HG03460 (cell line): ENCODE measurements around the gene NELFB.

Experiments
- ATAC-seq: cut with Tn5 transposase; IDR thresholded peaks from one replicate; pipeline ENCODE4 v1.9.1; 2021; ENCODE audit not compliant: unreplicated experiment

NELFB gene

DNA sequence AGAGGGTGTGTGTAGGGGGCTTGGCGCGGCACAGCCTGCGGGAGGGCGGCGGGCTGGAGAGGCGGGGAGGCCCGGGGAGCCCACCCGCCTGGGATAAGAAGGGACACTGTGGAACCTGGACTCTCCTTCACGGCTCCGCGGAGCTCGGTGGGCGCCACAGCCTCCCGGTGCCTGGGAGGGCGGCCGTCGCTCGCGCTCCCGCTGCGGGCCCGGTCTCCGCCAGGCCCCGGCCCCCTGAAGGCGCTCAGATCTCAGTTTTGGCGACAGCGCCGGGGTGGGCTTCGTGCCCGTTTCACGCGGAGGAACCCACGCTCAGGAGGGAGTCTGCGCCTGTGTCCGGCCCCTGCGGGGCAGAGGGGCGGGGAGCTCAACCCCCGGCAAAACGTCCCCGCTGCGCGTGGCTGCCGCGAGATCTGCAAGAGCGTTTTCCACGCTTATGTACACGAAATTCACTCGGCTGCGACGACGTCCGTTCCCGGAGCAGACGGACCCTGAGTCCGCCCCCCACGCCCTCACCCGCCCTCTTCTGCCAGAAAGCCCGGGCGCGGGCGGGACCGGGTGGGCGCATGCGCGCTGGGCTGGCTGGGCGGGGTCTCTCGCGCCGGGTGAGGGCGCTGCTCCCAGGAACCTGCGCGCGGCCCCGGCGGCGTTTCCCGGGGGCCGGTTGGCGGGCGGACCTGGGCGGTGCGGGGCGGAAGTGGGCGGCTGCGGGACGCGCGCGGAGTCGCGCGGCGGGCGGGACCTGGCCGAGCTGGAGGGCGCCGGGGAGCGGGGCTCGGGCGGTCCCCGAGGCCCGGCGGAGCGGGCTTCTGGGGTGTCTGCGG lies at the start of gene NELFB:
Gene NELFB, plus strand, starts transcription at position 704 of the 824 bp plus-strand sequence.
- ATAC-seq = peak; percentile 69

DNA sequence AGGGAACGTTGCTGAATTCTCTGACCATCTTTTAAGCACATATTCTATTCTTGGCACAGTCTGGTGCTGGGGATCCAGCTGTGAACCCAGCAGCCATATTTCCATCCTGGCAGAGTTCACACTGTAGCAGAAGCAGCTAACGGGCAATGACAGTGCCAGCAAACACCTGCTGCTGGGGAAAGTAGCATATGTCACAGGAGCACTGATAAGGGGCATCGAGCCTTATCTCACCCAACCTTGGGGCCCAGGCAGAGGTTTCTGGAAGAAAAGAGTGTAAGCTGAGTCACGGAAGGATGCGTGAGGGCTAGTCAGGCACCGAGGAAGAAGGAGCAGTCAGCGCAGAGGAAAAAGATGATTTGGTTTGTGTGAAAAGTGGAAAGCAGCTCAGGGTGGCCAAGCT lies 48.5 kb upstream of the NELFB start:
- no peak for ATAC-seq

DNA sequence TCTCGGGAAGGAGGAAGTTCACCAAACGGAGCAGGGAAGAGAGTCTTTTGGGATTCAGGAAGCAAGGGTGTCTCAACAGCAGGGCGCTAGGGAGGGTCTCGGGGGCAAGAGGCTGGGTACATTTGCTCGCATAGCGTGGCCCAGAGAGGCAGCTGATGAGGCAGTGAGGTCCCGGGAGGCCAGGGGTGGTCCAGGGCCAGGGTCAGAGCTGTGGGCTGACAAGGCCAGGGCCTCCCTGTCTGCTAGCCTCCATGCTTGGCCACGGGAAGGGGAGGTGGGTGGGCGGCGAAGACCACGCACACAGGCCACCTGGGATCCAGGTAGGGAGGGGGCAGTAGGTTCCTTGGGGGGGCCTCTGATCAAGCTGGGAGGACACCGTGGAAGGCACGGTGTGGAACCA lies 43.6 kb upstream of the NELFB start:
- no peak for ATAC-seq

DNA sequence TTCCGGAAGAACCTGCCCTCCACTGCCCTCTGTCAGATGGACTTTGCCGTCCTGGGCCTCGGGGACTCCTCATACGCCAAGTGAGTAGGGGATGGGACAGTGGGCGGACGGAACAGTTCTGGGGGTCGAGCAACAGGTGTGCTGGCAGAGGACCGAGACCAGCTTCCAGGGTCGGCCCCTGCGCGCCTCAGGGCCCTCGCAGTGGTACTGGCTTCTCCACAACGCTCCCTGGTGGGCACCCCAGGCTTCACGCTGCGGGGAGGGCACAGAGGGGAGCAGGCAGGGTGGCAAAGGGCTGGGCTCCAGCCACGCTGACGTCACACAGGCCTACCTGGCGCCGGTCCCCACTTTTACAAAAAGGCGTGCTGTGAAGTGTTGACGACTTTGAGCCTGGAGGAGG lies 42.6 kb upstream of the NELFB start:
- no peak for ATAC-seq

DNA sequence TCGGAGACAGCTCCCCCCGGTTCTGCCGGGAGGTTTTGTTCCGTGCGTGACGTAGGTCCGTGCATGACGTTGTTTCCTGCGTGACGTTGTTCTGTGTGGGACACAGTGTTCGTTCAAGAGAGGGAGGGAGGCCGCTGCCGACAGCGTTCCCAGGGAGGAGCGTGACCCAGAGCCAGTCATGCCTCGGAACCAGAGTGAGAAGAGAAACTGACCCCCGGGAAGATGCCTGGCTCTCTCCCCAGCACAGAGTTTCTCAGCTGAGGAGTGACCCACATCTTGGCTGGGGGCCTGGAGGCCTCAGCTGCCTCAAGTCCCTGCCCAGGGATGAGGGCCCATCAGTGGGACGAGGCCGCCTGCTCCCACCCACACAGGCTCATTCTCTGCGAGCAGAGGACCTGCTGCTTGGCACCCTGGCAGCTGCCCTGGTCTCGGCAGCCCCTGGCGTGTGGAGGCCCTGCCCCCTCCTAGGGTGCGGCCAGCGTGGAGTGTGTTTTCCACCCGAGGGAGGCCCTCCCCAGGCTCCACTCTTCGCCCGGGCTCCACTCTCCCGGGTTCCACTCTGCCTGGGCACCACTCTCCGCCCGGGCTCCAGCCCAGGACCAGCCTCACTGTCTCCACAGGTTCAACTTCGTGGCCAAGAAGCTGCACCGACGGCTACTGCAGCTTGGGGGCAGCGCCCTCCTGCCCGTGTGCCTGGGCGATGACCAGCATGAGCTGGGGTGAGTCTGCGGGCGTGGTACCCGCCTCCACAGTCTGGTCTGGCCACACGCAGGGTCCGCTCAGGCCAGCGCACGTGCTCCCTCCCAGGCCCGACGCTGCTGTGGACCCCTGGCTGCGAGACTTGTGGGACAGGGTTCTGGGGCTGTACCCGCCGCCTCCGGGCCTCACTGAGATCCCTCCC lies 41.7 kb upstream of the NELFB start:
- ATAC-seq = no peak

DNA sequence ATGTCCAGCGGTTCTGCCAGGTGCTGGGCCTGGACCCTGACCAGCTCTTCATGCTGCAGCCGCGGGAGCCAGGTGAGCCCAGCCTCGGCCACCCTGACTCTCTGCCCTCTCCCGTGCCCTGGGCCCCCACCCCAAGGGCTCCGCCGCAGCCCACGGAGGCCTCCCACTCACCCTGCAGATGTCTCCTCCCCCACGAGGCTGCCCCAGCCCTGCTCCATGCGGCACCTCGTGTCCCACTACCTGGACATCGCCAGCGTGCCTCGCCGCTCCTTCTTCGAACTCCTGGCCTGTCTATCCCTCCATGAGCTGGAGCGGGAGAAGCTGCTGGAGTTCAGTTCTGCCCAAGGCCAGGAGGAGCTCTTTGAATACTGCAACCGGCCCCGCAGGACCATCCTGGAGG lies 40.5 kb upstream of the NELFB start:
- ATAC-seq = no peak

DNA sequence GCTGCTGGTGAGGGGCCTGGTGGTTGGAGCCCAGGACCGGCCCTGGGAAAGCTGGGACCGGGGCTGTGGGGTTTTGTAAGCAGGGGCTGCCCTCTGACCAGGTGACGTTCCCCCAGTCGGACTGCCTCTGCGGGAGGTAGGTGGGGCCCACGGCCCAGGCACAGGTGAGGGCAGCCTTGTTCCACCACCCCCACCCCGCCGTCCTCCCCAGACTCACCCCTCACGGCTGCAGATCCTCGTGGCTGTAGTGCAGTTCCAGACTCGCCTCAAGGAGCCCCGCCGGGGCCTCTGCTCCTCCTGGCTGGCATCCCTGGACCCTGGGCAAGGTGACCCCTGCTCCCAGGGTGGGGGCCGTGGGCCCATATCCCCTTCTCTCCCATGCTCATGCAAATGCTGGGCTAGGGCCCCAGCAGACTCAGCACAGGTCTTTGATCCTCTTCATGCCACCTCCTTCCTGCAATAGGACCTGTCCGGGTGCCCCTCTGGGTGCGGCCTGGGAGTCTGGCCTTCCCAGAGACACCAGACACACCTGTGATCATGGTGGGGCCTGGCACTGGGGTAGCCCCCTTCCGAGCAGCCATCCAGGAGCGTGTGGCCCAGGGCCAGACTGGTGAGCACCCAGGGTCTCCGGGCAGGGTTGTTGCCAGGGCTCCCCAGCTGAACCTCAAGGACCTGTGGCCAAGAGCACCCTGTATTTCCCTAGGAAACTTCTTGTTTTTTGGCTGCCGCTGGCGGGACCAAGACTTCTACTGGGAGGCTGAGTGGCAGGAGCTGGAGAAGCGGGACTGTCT lies 39.7 kb upstream of the NELFB start:
- ATAC-seq = no peak

DNA sequence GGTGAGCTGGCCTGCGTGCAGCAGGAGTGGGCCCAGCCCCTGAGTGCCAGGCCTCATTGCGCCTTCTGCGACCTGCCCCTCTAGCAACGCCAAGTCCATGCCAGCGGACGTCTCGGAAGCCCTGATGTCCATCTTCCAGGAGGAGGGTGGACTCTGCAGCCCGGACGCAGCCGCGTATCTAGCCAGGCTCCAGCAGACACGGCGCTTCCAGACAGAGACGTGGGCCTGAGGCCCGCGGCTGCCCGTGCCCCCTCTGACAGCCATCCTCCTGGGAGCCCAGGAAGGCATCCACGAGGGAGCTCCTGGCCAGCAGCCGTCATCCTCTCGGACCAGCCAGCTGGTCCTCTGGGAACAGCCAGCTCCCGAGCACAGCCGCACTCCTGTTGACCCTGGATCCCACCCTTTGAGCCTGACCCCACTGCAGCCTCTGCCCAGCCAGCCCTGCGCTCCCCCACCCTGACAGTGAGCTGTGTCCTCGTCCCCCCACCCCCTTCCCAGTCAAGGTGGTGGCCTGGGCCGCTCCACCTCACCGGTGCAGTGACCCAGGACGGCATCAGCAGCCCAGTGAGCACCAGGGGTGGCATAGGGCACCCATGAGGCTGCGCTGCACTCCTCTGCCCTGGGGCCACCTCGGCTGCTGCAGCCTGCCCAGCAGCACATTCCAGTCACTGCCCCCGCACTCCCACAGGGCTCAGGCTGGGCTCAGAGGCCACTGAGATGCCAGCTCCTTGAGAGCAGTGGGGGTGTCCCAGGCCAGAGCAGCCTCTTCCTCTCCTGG lies 38.8 kb upstream of the NELFB start:
- no peak for ATAC-seq

DNA sequence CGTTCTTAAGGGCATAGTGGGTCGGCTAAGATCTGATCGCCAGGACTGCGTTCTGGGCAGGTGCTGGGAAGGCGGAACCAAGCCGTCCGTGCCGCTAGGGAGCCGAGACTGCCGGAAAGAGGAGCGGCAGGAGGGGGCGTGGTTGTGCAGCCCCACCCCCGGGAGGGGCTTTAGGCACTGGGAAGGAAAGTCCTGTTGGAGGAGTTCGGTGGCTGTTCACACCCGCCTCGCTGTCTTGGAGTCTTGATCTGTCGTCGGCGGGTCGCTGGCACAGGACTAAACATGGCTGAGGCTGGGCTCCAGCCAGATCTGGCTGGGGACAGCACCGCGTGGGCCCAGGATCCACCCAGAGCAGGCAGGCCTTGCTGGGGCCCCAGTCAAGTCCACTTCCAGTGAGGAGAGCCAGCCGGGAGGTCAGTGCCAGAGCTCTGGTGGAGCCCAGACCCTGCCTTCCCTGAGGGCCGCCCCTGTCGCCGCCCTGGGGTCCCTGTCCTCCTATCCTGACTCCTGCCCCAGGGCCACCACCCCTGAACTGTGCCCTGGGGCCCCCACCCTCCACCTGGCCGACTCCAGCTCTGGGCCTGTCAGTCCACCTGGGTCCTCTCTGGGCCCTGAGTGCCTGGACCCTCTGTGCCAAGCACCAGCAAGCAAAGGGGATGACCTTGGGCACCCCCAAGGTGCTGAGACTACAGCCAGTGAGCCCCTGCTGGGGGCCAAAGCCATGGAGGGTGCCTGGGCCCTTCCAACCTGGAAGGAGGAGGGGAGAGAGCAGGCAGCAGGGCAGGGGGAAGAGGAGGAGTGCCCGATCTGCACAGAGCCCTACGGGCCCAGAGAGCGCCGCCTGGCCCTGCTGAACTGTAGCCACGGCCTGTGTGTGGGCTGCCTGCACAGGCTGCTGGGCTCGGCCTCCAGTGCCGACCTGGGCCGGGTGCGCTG lies 37.6 kb upstream of the NELFB start:
- ATAC-seq = no peak

DNA sequence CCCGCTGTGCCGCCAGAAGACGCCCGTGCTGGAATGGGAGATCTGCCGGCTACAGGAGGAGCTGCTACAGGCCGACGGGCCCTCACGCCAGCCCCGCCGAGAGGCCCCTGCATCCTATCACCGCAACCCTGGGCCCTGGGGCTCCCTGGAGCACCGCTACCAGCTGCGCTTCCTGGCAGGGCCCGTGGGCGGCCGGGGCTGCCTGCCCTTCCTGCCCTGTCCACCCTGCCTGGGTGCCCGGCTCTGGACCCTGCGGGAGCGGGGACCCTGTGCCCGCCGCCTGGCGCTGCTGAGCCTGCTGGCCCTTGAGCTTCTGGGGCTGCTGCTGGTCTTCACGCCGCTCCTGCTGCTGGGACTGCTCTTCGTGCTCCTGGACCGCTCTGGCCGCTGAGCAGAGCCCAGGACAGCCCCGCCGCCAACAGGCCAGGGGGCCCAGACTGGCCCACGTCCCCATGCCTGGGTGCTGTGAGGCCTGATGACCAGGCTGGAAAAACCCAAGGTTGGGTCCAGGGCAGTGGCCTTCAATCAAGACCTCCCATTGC lies 36.8 kb upstream of the NELFB start:
- ATAC-seq = no peak

DNA sequence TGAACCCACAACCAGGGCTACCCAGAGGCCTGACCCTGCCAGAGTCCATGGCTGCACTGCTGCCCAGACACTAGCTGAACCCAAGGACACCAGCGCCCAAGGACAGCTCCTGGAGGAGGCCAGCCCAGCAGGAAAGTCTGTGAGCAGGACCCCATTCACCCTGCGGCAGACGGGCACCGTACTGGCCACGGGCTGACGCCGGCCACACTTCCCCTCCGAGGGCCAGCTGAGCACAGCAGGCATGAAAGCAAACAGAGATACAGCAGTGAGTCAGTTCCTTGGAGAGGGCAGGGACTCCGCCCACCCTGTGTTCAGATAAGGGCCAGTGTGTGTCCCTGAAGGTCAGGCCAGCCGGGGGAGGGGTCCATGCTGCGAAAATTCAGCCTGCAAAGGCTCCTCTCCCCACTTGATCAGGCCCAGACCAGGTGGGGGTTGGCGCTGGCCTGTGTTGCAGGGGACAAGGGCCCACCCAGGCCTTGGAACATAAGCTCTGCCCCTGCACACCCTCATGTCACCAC lies 36.3 kb upstream of the NELFB start:
- ATAC-seq = no peak

DNA sequence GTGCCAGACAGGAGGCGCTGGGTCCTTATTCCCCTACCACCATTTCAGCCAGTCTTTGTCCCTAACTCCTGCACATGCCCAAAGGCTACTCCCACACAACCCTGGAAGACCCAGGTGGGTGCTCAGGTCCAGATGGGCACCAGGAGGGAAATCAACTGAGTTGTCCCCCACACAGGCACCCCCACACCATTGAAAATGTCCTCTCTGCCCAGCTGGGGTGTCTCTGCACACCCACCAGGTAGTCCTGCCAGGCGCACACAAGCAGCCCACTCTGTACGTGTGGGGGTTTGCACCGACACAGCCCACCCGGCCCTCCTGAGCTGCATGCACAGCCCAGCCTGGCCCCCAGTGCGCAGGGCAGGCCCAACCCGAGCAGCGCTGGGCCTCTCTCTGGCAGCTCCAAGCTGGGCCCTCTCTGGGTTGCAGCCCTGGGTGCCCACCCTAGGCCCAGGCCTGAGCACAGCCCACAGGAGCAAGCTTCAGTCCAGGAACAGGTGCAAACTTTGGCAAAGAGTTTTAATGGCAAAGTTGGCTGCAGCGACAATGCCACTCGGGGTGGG lies 35.3 kb upstream of the NELFB start:
- ATAC-seq = no peak

DNA sequence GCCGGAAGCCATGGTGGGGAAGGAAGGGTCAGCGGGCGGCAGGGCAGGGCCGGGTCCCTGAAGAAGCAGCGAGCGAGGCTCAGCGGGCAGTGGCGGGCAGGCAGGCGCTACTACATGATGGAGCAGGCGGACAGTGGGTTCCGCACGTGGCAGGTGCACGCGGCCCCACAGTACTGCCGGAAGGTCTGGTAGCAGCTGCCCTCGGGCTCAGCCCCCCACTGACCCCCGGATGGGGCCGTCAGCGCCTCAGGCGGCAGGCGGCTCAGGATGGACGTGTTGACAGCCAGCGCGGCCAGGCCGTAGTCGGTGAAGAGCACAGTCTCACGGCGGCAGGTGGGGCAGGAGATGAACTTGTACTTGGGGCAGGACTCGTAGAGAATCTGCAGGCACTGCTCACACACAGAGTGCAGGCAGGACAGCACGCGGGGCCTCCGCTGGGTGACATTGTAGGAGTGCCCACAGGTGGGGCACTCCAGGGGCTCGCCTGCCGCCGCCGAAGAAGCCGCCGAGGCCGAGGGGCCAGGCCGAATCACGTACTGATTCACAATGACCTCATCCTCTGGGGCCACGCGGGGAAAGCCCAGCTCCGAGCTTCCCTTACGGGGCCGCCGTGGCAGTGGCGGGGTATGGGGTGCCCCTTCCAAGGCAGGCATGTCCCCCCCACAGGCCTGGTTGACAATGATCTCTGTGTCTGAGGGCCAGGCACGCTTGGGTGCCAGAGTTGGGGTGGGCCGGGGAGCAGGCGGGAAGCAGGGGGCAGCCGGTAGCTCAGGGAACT lies 34.6 kb upstream of the NELFB start:
- ATAC-seq = no peak

DNA sequence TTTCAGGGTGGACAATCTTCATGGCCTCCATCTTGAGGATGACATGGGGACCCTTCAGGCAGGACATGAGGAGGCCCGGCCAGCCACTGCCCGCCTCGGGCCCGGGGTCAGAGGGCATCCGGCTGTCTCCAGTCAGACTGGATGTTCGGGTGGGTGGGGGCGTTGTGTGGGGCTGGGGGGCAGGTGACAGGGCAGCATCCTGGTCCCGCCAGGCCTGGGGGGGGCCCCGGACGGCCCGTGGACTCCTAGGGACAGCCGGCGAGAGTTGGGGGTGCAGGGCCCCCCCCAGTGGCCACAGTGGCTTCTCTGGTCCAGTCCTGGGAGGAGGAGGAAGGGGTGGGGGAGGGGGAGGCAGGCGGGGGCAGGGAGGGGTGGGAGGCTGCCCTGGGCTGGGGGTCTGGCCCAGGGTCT lies 34.0 kb upstream of the NELFB start:
- no peak for ATAC-seq

DNA sequence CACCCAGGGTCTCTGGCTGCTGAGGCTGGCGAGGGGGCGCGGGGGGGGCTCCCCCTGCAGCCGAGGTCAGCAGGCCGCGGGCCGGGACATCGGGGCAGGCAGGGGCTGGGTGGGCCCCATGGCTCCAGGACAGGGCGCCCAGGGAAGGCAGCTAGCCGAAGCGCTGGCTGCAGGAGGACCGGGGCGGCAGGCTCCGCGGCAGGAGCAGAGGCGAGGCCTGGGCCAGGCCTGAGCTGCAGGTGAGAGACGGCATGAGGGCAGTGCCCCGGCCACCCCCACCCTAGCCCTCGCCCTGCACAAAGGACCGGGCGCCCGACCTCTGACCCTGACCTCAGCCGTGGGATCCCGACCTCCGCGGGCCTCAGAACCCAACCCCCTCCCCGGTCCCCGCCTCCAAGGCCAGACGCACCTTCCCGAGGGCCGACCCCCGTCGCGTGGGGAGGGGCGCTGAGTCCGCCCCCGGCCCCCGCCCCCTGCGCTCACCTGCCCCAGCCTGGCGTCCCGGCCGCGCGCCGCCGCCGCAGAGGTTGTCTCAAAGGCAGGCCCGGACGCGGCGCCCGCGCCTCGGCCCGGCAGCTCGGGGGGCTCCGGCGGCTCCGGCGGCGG lies 33.5 kb upstream of the NELFB start:
- no peak for ATAC-seq

DNA sequence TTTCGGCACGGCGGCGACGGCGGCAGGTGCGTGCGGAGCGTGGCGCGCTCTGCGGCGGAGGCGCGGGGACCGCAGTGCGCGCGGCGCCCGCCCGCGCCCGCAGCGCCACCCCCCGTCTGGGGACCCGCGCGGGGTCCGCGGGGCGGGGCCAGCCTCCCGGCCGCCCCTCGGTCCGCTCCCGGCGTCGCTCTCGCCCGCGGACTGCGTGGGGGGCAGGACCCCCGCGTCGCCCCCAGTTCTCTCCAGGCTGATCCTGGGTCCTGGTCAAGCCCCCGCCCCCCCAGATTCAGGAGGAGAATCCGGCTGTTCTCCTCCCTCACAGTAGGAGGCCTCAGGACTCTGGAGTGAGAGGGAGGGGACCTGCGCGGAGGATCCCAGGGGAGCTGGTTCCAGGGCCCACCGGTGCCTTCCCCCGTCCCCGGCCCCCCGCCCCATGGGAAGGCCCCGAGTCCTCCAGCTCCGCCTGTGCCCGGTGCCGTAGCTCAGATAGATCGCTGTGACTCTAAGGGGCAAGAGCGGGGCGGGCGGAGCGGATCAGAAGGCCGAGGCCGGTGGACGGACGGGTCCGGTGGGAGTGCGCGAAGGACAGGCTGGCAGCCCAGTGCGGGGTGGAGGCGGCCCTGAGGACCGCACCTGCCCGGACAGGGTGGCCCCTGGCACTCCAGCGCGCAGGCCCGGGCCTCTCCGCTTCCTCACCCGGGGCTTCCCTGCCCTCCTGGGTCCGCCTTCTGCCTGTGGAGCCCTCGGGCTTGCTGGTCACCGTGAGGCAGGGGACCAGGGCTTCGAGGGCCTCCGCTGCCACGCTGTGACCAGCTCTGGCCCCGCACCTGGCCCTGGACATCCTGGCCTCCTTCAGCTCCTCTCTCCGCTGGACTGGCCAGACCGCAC lies 32.7 kb upstream of the NELFB start, which contains the start of gene RNF208:
Gene RNF208, minus strand, starts transcription at position 51 of the 888 bp plus-strand sequence. CDS start 1,028 bp downstream, outside the sequence.
- ATAC-seq = no peak
